Ureter (tissue), 1 donor: ENCODE results near the gene ACOT2. TPM values are rescaled to one million over a fixed set of nuclear protein-coding genes. Genes with fewer than 3 reads are reported as not detected.

Experiments
- DNase-seq: peaks from one replicate; pipeline ENCODE4 v3.0.0-alpha.2; 2020; ENCODE audit warnings: low spot score
- total RNA-seq: library from RNA; stranded (reverse); gene quantifications from one replicate; pipeline ENCODE4 v1.2.4, GENCODE V29; 2023
- donor health status: DM: yes; HTN: yes; CAD: no.

ACOT2 gene
- total RNA-seq, 1 donor from 2014 or later, result 23.7 TPM

DNA sequence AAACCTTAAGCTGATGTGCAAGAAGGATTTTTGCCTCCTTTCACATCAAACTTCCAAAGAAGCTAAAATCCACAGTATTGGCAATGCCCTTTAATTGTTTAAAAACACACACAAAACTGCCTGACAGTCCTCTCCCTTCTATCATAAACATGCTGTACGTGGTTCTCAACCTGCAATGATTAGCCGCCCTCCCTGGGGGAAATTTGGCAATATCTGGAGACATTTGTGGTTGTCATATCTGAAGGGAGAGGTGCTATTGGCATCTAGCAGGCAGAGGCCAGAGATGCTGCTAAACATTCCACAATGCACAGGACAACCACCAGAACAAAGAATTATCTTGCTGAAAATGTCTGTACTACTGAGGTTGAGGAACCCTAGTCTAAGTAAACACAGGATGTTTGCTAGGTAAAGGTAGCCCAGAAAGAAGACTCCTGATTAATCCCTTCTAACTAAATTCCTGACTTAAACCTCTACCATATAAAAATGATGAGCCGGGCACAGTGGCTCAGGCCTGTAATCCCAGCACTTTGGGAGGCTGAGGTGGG, 44.5 kb downstream of the ACOT2 start:
- DNase-seq, result no peak

DNA sequence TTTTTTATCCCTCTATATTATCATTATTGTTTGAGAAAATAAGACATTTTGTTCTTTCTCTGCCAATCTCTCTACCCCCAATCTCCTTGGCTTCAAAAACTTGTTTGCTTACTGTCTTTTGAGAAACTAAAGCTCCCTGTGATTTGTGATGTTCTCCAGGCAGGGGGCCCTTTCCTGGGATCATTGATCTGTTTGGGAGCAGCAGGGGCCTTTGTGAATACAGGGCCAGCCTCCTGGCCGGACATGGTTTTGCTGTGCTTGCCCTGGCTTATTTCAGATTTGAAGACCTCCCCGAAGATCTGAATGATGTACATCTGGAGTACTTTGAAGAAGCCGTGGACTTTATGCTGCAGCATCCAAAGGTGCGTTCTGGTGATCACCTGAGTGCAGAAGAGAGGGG, 47.8 kb downstream of the ACOT2 start:
- no peak for DNase-seq

DNA sequence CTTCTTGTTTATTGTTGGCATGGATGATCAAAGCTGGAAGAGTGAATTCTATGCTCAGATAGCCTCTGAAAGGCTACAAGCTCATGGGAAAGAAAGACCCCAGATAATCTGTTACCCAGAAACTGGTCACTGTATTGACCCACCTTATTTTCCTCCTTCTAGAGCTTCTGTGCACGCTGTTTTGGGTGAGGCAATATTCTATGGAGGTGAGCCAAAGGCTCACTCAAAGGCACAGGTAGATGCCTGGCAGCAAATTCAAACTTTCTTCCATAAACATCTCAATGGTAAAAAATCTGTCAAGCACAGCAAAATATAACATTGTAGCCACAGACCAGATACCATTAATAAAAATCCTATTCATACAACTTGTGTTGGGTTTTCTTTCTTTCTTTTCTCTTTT, 50.5 kb downstream of the ACOT2 start:
- DNase-seq, result no peak

DNA sequence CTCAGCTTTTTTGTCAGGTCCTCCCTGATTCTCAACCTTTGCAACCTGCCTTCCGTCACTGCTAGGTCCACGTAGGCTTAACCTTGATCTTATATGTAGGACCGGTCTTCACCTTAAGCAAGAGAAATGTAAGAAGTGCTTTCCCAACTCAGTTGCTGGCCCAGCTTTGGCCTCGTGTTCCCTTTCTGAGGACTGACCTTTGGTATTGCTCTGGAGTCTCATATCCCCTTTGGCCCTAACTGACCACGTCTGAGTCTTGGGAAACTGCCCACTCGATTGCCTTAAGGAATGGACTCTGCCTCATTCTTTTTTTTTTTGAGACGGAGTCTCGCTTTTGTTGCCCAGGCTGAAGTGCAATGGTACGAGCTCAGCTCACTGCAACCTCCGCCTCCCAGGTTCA, 51.3 kb downstream of the ACOT2 start:
- no peak for DNase-seq

DNA sequence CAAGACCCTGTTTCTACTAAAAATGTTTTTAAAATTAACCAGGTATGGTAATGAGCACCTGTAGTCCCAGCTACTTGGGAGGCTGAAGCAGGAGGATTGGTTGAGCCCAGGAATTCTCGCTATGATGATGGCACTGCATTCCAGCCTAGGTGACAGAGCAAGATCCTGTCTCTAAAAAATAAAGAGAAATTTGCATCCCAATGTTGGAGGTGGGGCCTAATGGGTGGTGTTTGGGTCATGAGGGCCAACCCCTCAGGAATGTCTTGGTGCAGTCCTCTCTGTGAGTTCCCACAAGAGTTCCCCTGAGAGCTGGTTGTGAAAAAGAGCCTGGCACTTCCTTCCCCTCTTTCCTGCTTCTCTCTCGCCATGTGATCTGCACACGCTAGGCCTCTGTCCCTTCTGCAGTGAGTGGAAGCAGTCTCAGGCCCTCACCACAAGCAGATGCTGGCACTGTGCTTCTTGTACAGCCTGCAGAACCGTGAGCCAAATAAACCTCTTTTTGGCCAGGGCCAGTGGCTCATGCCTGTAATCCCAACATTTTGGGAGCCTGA, 54.6 kb downstream of the ACOT2 start:
- DNase-seq, result no peak

Other genes with a start within 250 kb of the ACOT2 start
- gene NUMB, start 110.7 kb upstream of the ACOT2 start, total RNA-seq, result 83.7 TPM
- 13.5 TPM for gene RIOX1, start 78.3 kb upstream of the ACOT2 start, total RNA-seq
- gene ACOT1, start 32.1 kb upstream of the ACOT2 start, total RNA-seq, result 8.6 TPM
- 0.21 TPM for gene HEATR4, start 10.3 kb upstream of the ACOT2 start, total RNA-seq
- 4.7 TPM for gene ACOT4, start 22.7 kb downstream of the ACOT2 start, total RNA-seq
- gene ACOT6, start 43.3 kb downstream of the ACOT2 start, total RNA-seq, result not detected
- 14.9 TPM for gene DNAL1, start 75.8 kb downstream of the ACOT2 start, total RNA-seq
- gene PNMA1, start 145.2 kb downstream of the ACOT2 start, total RNA-seq, result 33.8 TPM